SU-DHL-6 (cell line): ENCODE results near the gene CSRNP2.

Source experiments
- H2AFZ ChIP-seq: fragments of 200-600 bp; sonication (generic); 2 replicates; pipeline ENCODE4 v1.6.1; 2014; ENCODE audit warnings: low read depth, mild to moderate bottlenecking, moderate library complexity, mixed read lengths, antibody characterized with exemption, low read length; ENCODE audit not compliant: severe bottlenecking
- H3F3A ChIP-seq: fragments of 200-600 bp; shearing (Covaris generic); 2 replicates; pipeline ENCODE4 v1.6.0; 2016; ENCODE audit warnings: antibody characterized with exemption, mild to moderate bottlenecking; ENCODE audit not compliant: insufficient read depth
- H3K27ac ChIP-seq: fragments of 200-600 bp; sonication (generic); 2 replicates; pipeline ENCODE4 v1.5.1; 2016; ENCODE audit warnings: low read depth, mild to moderate bottlenecking, low read length, moderate library complexity, mixed read lengths
- H3K27me3 ChIP-seq: fragments of 200-600 bp; sonication (generic), shearing (Covaris generic); 2 replicates; pipeline ENCODE4 v1.6.0; 2014; ENCODE audit warnings: mild to moderate bottlenecking, low read length
- H3K36me3 ChIP-seq: fragments of 200-600 bp; sonication (generic); 2 replicates; pipeline ENCODE4 v1.6.1; 2014; ENCODE audit warnings: mild to moderate bottlenecking, low read length, mixed read lengths
- H3K4me2 ChIP-seq: fragments of 300-600, 200-600 bp; shearing (Covaris generic), sonication (generic); 2 replicates; pipeline ENCODE4 v1.6.0; 2014; ENCODE audit warnings: low read length, low read depth, mild to moderate bottlenecking; ENCODE audit not compliant: poor library complexity, severe bottlenecking
- H3K4me3 ChIP-seq: fragments of 200-600 bp; sonication (generic); 2 replicates; pipeline ENCODE4 v1.5.1; 2014; ENCODE audit warnings: antibody characterized with exemption, low read length, mild to moderate bottlenecking, mixed read lengths; ENCODE audit not compliant: insufficient read depth, poor library complexity, severe bottlenecking
- H3K79me2 ChIP-seq: fragments of 200-600 bp; sonication (generic); 2 replicates; pipeline ENCODE4 v1.6.1; 2014; ENCODE audit warnings: mild to moderate bottlenecking, low read length, moderate library complexity; ENCODE audit not compliant: insufficient read depth
- H3K9ac ChIP-seq: fragments of 200-600 bp; sonication (generic); 2 replicates; pipeline ENCODE4 v1.7.0; 2014; ENCODE audit warnings: mild to moderate bottlenecking, low read length
- H3K9me2 ChIP-seq: fragments of 200-600 bp; sonication (generic); replicated peaks from 2 replicates; pipeline ENCODE4 v1.6.1; 2014; ENCODE audit warnings: low read length; ENCODE audit not compliant: insufficient read depth
- H3K9me3 ChIP-seq: fragments of 200-600 bp; sonication (generic); 2 replicates; pipeline ENCODE4 v1.6.1; 2014; ENCODE audit warnings: low read length, mixed read lengths; ENCODE audit not compliant: insufficient read depth
- H4K20me1 ChIP-seq: fragments of 200-600 bp; sonication (generic); 2 replicates; pipeline ENCODE4 v1.6.1; 2014; ENCODE audit warnings: low read depth, mild to moderate bottlenecking, antibody characterized with exemption, low read length, moderate library complexity, mixed read lengths
- CTCF ChIP-seq: fragments of 200-600 bp; sonication (generic); IDR thresholded peaks from one replicate; pipeline ENCODE4 v1.5.1; 2017; ENCODE audit warnings: antibody characterized with exemption, mild to moderate bottlenecking, low read length, moderate library complexity; ENCODE audit not compliant: insufficient read depth, poor library complexity, severe bottlenecking
- EZH2phosphoT487 ChIP-seq: fragments of 200-600 bp; sonication (generic), shearing (Covaris generic); conservative IDR thresholded peaks from 2 replicates; pipeline ENCODE4 v1.6.1; 2018; ENCODE audit warnings: mild to moderate bottlenecking, antibody characterized with exemption, low read length, moderate library complexity, mixed read lengths

CSRNP2 gene

GRCh38 chr12:51076236-51076930, 7.0 kb downstream of the CSRNP2 start:
- Histone ChIP-seq H3K36me3 (no peaks in the 10 kb centered on the region), H3K4me3 (no peak overlapping the region), H3K9me2 (no peaks in the 10 kb centered on the region), H3K27ac (no peak overlapping the region), H3K9me3 (no peaks in the 10 kb centered on the region), H2AFZ (no peak overlapping the region), H3K79me2 (no peaks in the 10 kb centered on the region), H3K27me3 (no peaks in the 10 kb centered on the region), H3K4me2 (no peak overlapping the region), H4K20me1 (no peaks in the 10 kb centered on the region), H3K9ac (no peak overlapping the region), H3F3A (no peaks in the 10 kb centered on the region)
- TF ChIP-seq EZH2phosphoT487: no peak
- no peak for TF ChIP-seq CTCF

- H3K27me3 ChIP-seq: no peaks in the 10 kb centered on the region
- TF ChIP-seq EZH2phosphoT487 (no peak), CTCF (no peak)
- no peaks in the 10 kb centered on the region for H3K9me2 ChIP-seq
- H3K36me3 ChIP-seq: no peaks in the 10 kb centered on the region
- H3K4me3 ChIP-seq: no peak overlapping the region
- H3K4me2 ChIP-seq: no peak overlapping the region
- no peaks in the 10 kb centered on the region for H3K9me3 ChIP-seq
- H3K79me2 ChIP-seq: no peaks in the 10 kb centered on the region
- no peaks in the 10 kb centered on the region for H3F3A ChIP-seq
- no peak overlapping the region for H3K9ac ChIP-seq
- H4K20me1 ChIP-seq: no peaks in the 10 kb centered on the region
- H2AFZ ChIP-seq: no peak overlapping the region
- H3K27ac ChIP-seq: no peak overlapping the region
Measured at GRCh38 chr12:51075390-51075789, 8.0 kb downstream of the CSRNP2 start.

GRCh38 chr12:51071663-51072062, 11.7 kb downstream of the CSRNP2 start:
- H3K9me2 ChIP-seq: no peaks in the 10 kb centered on the region
- H3K27ac ChIP-seq: no peak overlapping the region
- H3K27me3 ChIP-seq: no peaks in the 10 kb centered on the region
- H3K36me3 ChIP-seq: no peaks in the 10 kb centered on the region
- H3K4me2 ChIP-seq: no peak overlapping the region
- TF ChIP-seq EZH2phosphoT487 (no peak), CTCF (no peak)
- H2AFZ ChIP-seq: no peak overlapping the region
- no peak overlapping the region for H3K4me3 ChIP-seq
- H3F3A ChIP-seq: no peaks in the 10 kb centered on the region
- H4K20me1 ChIP-seq: no peaks in the 10 kb centered on the region
- H3K79me2 ChIP-seq: no peaks in the 10 kb centered on the region
- no peaks in the 10 kb centered on the region for H3K9me3 ChIP-seq
- H3K9ac ChIP-seq: no peak overlapping the region
